ENCODE results near the gene SRC.

SRC gene

GRCh38 chr20:37419307-37419706 is 73.4 kb downstream of the SRC start:
- ATAC-seq (no peak), DNase-seq (no peak)
- H3K27me3 Mint-ChIP-seq, result peaks cover 29% of the 10 kb centered on the region
- H3K9me3 Mint-ChIP-seq, result no peaks in the 10 kb centered on the region
- H3K4me3 Mint-ChIP-seq, result no peak overlapping the region
- no peaks in the 10 kb centered on the region for H3K4me1 Mint-ChIP-seq
- H3K27ac Mint-ChIP-seq, result no peak overlapping the region

- Mint-ChIP-seq H3K4me3 (no peak overlapping the region), H3K9me3 (no peaks in the 10 kb centered on the region), H3K4me1 (no peaks in the 10 kb centered on the region), H3K27me3 (peaks cover 35% of the 10 kb centered on the region), H3K27ac (no peak overlapping the region)
- ATAC-seq (no peak), DNase-seq (no peak)
Observed at GRCh38 chr20:37419774-37420542, 74.0 kb downstream of the SRC start.

- no peak overlapping the region for H3K4me3 Mint-ChIP-seq
- no peaks in the 10 kb centered on the region for H3K9me3 Mint-ChIP-seq
- no peak overlapping the region for H3K27ac Mint-ChIP-seq
- no peaks in the 10 kb centered on the region for H3K4me1 Mint-ChIP-seq
- H3K27me3 Mint-ChIP-seq, result peaks cover 35% of the 10 kb centered on the region
- ATAC-seq (no peak), DNase-seq (no peak)
Observed at GRCh38 chr20:37420610-37421009, 74.7 kb downstream of the SRC start.

- ATAC-seq, result no peak
- peaks cover 35% of the 10 kb centered on the region for H3K27me3 Mint-ChIP-seq
Observed at GRCh38 chr20:37421060-37421905, 75.3 kb downstream of the SRC start.

GRCh38 chr20:37421988-37422387 is 76.0 kb downstream of the SRC start:
- ATAC-seq (no peak), DNase-seq (no peak)

More at GRCh38 chr20:37421060-37421905, 75.3 kb downstream of the SRC start:
- Mint-ChIP-seq H3K9me3 (no peaks in the 10 kb centered on the region), H3K4me3 (no peak overlapping the region), H3K27ac (no peak overlapping the region), H3K4me1 (no peaks in the 10 kb centered on the region)
- DNase-seq, result no peak

GRCh38 chr20:37422791-37423286 is 76.9 kb downstream of the SRC start:
- H3K9me3 Mint-ChIP-seq, result no peaks in the 10 kb centered on the region
- DNase-seq, result no peak
- H3K4me3 Mint-ChIP-seq, result no peak overlapping the region
- peaks cover 35% of the 10 kb centered on the region for H3K27me3 Mint-ChIP-seq
- H3K4me1 Mint-ChIP-seq, result no peaks in the 10 kb centered on the region
- no peak overlapping the region for H3K27ac Mint-ChIP-seq
- ATAC-seq, result no peak

More at GRCh38 chr20:37421988-37422387, 76.0 kb downstream of the SRC start:
- H3K27ac Mint-ChIP-seq, result no peak overlapping the region
- H3K4me3 Mint-ChIP-seq, result no peak overlapping the region
- H3K27me3 Mint-ChIP-seq, result peaks cover 35% of the 10 kb centered on the region
- no peaks in the 10 kb centered on the region for H3K4me1 Mint-ChIP-seq
- no peaks in the 10 kb centered on the region for H3K9me3 Mint-ChIP-seq

- peaks cover 35% of the 10 kb centered on the region for H3K27me3 Mint-ChIP-seq
- no peak overlapping the region for H3K27ac Mint-ChIP-seq
- no peaks in the 10 kb centered on the region for H3K4me1 Mint-ChIP-seq
- DNase-seq (no peak), ATAC-seq (no peak)
- H3K9me3 Mint-ChIP-seq, result no peaks in the 10 kb centered on the region
- H3K4me3 Mint-ChIP-seq, result no peak overlapping the region
Observed at GRCh38 chr20:37423545-37423944, 77.6 kb downstream of the SRC start.

GRCh38 chr20:37424062-37424851 is 78.3 kb downstream of the SRC start:
- H3K4me1 Mint-ChIP-seq, result no peaks in the 10 kb centered on the region
- H3K9me3 Mint-ChIP-seq, result no peaks in the 10 kb centered on the region
- DNase-seq (no peak), ATAC-seq (no peak)
- peaks cover 35% of the 10 kb centered on the region for H3K27me3 Mint-ChIP-seq
- H3K27ac Mint-ChIP-seq, result peak overlapping the region in 1 of 2 donors; percentile 46
- no peak overlapping the region for H3K4me3 Mint-ChIP-seq

GRCh38 chr20:37425103-37425625 is 79.2 kb downstream of the SRC start:
- H3K4me3 Mint-ChIP-seq, result no peak overlapping the region
- no peaks in the 10 kb centered on the region for H3K9me3 Mint-ChIP-seq
- DNase-seq, result no peak
- no peak overlapping the region for H3K27ac Mint-ChIP-seq
- H3K4me1 Mint-ChIP-seq, result no peaks in the 10 kb centered on the region
- peaks cover 35% of the 10 kb centered on the region for H3K27me3 Mint-ChIP-seq
- no peak for ATAC-seq

GRCh38 chr20:37426106-37426505 is 80.2 kb downstream of the SRC start:
- Mint-ChIP-seq H3K27ac (no peak overlapping the region), H3K4me3 (no peak overlapping the region), H3K27me3 (peaks cover 28% of the 10 kb centered on the region), H3K4me1 (no peaks in the 10 kb centered on the region), H3K9me3 (no peaks in the 10 kb centered on the region)
- ATAC-seq (no peak), DNase-seq (no peak)

- Mint-ChIP-seq H3K27ac (no peak overlapping the region), H3K4me3 (no peak overlapping the region), H3K9me3 (no peaks in the 10 kb centered on the region), H3K27me3 (peaks cover 19% of the 10 kb centered on the region), H3K4me1 (no peaks in the 10 kb centered on the region)
- no peak for DNase-seq
- ATAC-seq, result no peak
Observed at GRCh38 chr20:37426978-37427377, 81.0 kb downstream of the SRC start.

- Mint-ChIP-seq H3K27me3 (no peaks in the 10 kb centered on the region), H3K4me1 (no peaks in the 10 kb centered on the region), H3K27ac (no peak overlapping the region), H3K4me3 (no peak overlapping the region), H3K9me3 (no peaks in the 10 kb centered on the region)
- DNase-seq (no peak), ATAC-seq (no peak)
Observed at GRCh38 chr20:37430044-37430443, 84.1 kb downstream of the SRC start.

GRCh38 chr20:37430778-37431460 is 85.0 kb downstream of the SRC start:
- no peak for DNase-seq
- no peak overlapping the region for H3K4me3 Mint-ChIP-seq
- ATAC-seq, result no peak
- no peak overlapping the region for H3K27ac Mint-ChIP-seq
- no peaks in the 10 kb centered on the region for H3K27me3 Mint-ChIP-seq
- H3K9me3 Mint-ChIP-seq, result no peaks in the 10 kb centered on the region
- no peaks in the 10 kb centered on the region for H3K4me1 Mint-ChIP-seq

- Mint-ChIP-seq H3K4me1 (no peaks in the 10 kb centered on the region), H3K27me3 (no peaks in the 10 kb centered on the region), H3K27ac (no peak overlapping the region), H3K9me3 (no peaks in the 10 kb centered on the region), H3K4me3 (no peak overlapping the region)
- DNase-seq (no peak), ATAC-seq (peak; percentile 23)
Observed at GRCh38 chr20:37431786-37432185, 85.8 kb downstream of the SRC start.

- no peak overlapping the region for H3K4me3 Mint-ChIP-seq
- no peak for ATAC-seq
- H3K27me3 Mint-ChIP-seq, result no peaks in the 10 kb centered on the region
- DNase-seq, result no peak
- H3K9me3 Mint-ChIP-seq, result no peaks in the 10 kb centered on the region
- no peak overlapping the region for H3K27ac Mint-ChIP-seq
- no peaks in the 10 kb centered on the region for H3K4me1 Mint-ChIP-seq
Observed at GRCh38 chr20:37432606-37433005, 86.7 kb downstream of the SRC start.
